ENCODE data around the gene SCN3A.
A peak's percentile ranks its signal among the peaks of the same experiment; 100 is the strongest.

The SCN3A gene

DNA sequence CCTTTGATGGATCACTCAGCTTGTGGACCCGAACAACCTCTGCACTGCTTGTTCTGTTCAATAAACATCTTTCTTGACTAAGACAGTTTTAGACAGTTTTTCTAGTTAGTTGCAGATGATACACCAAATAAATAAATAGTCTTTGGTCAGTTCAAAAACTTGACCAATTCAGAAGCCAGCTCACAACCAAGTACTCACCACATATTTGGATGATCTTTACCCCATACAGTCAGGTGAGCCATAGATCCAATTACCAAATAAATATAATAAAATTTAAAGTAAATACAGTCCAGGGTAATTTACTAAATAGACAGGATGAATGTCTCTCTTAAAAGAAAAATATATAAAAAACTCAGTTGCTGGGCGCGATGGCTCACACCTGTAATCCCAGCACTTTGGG, 18.2 kb downstream of the SCN3A start:
- DNase-seq = no peak

DNA sequence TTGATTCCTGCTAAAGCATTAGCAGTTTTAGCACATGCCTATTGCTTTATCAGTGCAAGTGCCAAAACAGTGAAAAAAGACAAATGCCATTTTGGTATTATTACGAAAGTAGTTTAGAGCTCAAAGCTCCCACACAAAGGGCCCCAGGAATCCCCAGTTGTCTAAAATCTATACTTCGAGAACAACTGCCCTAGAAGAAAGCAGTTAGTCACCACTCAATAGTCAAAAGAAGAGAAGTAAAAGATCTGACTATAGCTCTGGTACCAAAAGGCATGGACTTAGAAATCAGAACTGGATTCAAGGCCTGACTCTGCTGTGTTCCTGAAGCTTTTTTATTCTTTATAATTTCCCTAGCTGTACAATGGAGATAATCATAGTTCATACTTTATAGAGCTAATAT, 21.8 kb downstream of the SCN3A start:
- DNase-seq = no peak

DNA sequence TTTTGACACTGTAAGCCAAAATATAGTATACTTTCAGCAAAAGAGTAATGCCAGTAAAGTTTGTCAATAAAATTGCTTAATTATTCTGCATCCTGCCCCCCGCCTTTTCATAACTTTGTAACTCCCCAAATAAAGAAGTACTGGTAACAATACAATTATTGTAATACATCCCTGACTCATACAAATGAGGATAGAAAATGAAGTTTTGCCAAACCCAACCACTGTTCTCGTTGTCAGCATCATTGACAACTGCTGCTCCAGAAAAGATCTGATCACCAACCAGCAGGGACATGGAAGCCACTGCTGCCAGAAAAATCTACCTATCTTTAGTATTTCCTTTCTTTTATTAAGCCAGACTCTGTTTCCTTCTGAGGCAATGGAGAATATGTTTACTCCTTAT, 27.1 kb downstream of the SCN3A start:
- no peak for DNase-seq

DNA sequence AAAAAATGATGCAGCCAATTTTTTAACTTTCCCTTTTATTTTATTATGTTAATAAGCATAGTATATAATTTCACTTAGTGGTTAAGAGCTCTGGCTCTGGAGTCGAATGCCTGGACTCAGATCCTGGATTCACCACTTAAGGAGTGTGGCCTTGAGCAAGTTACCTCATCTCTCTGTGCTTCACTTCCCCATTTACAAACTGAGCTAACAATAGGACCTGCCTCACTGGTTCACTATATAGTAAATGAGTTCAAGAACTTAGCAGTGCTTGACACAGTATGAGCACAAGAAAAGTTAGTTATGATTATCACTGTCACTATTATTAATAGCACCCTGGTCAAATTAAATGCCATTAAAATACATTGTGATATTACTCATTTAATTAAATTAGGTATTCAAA, 30.6 kb downstream of the SCN3A start:
- DNase-seq = no peak

DNA sequence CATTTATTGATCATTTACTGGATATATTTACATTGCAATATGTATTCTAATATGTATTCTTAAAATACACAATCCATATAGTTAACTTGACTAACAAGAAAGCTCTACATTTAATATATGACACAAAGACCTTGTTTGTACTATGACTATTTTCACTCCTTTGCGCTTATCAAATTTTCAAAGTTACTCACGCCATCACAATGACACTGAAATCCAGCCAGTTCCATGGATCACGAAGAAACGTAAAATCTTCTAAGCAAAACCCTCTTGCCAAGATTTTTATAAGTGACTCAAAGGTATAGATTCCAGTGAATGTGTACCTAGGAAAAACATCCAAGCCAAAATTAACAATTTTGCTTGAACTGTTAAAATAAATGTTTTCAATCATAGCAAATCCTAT, 39.6 kb downstream of the SCN3A start:
- DNase-seq = no peak

DNA sequence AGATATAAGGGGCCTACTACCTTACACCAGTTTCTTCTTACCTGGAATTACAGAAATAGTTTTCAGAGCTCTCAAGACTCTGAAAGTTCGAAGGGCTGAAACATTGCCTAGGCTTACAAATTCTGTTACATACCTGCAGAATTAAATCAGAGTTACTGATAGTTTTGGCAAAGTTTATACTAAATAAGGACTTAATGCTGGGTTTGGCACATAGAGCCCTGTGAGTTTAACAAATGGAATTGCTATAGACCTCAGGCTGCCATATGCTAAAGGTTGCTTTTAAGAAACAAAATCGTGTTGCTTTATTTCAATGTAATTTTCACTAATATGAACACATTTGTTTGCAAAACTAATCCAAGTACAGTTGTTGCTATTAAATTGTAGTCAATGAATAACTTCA, 40.1 kb downstream of the SCN3A start:
- DNase-seq = no peak

DNA sequence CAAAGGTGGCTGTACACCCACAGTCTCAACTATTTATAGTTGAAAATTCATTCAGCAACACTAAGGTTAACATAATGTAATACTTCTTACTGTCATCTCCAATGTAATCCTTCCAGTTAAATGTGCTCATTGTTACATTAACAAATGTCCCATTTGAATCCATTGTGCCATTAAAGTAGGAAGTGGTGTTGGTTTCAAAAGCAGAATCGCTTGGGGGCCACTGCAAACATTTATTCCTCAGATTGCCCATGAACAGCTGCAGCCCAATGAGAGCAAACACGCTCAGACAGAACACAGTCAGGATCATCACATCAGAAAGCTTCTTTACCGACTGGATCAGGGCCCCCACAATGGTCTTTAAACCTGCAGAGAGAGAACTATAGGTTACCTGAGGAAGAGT, 41.4 kb downstream of the SCN3A start:
- DNase-seq = peak; percentile 35

DNA sequence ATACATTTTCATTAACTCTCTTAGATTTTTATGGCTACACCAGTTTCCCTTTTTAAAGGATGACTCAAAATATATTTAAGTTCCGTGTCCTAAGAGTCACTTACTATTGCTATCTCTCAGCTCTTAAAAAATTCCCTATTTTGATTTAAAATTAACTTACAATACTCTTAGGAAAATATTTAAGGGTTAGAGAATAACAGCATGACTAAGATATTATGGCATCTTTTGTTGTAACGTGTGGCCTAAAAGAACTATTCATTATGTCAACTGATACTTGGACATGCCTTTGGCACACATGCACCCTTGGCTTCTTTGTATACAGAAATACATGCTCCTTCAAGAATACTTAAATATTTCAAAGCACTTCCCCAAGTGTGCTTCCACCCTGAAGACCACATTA, 42.3 kb downstream of the SCN3A start:
- DNase-seq = no peak

DNA sequence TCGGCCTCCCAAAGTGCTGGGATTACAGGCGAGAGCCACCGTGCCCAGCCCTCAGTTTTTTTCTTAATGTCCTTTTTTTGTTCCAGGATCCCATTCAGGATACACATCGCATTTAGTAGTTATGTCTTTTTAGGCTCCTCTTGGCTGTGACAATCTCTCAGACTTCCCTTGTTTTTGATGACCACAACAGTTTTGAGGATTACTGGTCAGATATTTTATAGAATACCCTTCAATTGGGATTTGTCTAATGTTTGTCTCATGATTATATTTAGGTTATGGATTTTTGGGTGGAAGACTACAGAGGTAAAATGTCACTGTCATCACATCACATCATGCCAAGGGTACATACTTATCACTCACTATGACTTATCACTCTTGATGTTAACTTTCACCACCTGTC, 46.7 kb downstream of the SCN3A start:
- no peak for DNase-seq

DNA sequence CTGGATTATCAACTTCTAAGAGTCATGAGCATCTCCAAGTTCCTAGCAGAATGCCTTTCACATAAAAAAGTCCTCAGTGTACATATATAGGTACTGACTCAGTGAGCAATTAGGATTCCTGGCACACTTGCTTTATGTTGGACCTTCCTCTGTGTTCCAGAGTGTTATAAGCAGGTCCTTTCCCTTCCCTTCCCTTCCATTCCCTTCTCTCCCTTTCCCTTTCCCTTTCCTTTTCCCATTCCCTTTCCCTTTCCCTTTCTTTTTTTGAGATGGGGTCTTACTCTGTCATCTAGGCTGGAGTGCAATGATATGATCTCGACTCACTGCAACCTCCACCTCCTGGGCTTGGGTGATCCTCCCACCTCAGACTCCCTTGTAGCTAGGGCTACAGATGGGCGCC, 48.7 kb downstream of the SCN3A start:
- no peak for DNase-seq

DNA sequence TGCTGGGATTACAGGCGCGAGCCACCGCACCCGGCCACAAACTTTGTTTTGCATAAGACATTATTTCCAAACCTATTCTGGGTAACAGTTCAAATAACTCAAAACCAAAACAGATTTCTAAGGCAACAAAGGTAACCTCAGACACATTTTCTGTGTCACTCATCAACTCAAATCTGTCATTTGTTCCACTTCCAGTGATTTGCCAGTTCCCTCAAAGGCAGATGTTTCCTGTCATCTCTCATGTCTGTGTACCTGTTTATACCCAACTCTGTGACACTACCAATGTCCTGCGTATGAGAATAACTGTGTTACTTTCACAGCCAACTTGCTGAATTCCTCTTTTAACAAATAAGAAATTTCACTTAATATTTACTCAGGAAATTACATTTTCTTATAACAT, 54.4 kb downstream of the SCN3A start:
- DNase-seq = no peak

DNA sequence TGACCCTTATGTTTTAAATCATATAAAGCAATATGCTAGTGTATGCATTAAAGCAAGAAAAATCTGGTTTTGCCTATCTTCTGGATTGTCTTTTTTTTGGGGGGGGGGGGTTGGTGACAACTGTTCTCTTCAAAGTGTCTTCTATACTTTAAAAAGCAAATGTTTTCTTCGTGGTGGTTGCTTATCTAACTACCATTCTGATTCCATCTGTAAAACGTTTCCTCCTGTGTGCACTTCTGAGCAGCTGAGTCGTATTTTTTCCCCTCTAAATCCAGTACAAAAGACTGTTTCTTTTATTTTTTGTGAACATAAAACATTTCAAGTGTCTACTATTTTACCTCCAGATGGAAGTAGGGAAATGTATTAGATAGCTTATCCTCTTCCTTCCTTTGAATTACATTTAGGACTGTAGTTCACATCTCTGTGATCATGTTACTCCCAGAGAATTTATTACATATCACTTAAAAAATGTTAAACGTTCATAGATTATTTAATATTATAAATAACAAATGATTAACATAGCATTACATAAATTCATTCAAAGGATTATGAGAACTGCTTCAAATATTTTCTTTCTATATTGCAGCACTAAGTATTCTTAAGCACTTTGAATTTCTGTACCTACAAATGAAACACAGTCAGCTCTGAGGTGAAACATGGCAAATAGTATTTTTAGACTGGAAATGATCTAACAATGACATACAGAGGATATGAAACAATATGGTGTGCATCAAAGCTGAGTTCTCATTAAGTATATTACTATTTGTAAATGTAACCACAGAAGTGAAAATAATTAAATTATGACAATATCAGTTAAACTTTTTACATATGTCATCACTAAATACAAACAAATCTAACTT, 56.4 kb downstream of the SCN3A start:
- no peak for DNase-seq

DNA sequence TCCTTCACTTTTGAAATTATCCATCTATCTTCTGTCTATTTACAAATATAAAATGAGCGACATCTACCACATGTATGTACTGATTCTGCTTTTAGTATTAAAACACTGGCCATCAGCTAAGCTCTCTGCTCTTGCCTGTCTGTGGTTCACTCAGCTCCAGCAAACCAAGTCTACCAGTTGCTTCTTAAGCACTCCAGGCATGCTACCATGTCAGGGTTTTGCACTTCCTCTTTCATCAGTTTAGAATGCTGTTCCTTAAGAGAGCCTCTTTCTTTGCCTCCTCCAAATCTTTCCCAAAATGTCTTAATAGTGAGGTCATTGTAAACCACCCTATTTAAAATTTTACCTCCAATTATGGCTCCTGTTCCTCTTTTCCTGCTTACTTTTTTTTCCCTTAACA, 59.5 kb downstream of the SCN3A start:
- DNase-seq = no peak

DNA sequence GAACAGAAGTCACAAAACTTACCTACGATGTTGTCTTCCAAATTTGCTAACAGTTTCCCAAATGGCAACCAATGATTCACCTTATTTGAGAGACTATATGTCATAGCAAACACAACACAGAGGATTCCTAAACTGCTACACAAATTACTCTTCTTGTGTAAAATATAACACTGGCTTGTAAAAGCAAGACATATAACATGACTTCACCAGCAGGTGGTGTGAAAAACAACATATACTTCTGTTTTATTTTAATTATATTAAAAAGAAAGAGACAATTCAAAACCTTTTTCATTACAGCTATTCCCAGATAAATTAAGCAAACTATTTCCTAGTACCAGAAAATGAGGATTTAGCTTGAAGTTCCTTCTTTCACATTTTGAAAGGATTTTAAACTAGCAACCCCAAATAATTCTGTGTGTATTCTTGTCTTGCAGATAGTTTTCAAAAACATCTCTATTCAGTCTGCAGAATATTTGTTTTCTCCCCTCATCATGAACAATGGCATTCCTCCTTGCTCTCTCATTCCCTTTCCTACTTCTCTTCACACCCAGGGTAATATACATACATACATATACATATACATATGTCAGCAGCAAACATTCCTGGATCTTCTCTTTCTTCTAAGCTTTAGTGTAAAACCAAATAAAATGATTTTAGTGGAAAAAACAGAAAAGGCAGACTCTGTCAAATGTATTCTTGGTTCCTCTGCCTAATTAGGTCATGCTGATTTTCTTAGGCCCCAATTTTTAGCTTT, 62.1 kb downstream of the SCN3A start:
- no peak for DNase-seq

DNA sequence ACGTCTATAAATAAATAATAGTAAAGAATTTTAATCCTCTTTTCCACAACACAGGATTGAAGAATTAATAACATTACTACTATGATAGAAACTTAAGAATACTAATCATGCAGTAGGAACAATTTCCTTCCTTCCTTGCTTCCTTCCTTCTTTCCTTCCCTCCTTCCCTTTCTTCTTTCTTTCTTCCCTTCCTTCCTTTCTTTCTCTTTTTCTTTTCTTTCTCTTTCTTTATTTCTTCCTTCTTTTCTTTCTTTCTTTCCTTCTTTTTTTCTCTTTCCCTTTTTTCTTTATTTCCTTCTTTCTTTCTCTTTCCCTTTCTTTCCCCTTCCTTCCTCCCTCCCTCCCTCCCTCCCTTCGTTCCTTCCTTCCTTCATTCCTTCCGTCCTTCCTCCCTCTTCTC, 77.6 kb downstream of the SCN3A start:
- no peak for DNase-seq

DNA sequence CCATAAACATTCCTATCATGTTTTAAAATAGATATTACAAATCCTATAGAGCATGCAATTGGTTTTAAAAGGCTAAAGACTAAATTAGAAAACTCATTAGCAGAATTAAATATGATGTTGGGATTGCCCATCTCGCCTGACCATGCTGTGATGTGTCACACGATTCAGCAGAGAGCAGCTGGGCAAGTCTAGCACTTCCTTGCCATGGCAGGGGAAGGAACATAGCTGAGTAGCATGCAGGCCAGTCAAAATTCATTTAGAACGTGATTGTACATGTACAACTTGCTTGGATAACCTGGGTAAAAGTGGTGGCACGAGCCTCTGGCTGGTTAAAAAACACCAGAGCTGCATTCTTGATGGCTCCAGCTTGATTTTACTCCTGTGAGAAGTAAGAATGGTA, 81.3 kb downstream of the SCN3A start:
- DNase-seq = no peak

DNA sequence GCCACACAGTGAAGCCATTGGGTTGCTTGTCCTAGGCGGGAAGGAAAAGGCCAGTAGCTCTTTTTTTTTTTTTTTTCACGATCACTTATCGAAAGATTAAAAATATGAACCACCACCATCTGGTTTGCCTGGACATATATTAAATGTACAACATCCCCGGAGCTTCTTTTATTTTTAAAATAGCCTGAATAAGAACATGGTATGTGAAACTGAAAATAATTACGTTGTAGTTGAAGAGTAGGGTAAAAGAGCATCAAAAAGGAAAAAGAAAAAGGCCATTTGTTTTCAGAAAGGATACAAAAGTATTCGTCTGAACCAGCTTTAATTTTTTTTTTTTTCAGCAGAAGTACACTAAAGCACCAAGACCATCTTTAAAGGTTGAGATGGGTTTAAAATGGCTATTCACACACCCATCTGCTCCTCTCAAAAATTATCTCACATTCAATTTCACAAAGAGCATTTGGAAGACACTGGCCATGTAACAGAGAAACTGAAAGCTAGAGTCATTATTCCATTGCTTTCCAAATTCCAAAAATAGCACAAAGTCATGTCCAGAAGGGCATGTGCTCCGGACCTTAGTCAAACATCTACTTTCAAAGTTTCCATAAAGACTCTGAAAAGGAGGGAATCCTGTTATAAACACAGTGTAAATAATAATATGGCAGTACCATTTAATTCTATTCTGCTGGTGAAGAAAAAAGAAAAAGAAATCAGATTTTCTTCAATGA, 82.9 kb downstream of the SCN3A start:
- DNase-seq = no peak

DNA sequence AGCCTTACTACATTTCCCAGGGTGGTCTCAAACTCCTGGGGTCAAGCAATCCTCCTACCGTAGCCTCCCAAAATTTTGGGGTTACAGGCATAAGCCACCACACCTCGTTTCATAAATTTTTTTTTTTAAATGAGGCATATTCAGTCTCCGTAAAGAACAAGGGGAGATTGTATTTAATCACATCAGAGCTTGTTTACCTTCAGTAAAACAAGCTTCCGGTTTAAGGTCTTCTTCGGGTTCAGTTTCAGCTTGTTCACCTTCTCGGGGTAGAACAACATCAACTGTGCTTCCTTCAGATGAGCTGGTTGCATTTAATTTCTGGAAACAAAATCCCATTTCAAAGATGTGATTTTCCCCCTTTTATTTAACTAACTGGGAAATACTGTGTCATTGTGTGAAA, 88.6 kb downstream of the SCN3A start:
- no peak for DNase-seq

DNA sequence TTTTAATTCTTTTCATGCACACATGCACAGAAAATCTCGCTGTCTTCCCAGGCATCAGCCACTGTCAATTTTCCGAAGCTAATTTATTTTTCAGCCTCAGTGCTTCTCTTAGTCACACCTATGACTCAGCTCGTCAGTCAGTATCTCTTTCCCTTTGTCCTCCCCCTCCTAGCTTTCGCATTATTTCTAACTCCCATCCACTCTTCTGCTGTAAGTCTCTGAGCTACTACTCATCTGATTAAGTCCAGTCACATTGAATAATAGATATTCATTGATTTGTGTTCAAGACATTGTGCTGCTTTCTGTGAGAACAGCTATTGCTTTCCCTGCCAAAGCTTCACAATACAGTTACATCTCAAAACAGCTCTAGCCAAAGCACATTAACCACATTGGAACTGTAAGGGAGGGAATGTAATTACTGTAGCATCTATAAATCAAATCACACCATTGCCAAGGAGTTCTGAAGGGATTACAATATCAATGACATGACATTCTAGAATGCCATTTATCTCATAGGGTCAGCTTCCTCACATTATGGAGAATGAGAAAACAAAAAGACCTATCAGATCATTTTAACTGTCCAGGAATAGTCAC, 89.4 kb downstream of the SCN3A start:
- no peak for DNase-seq

DNA sequence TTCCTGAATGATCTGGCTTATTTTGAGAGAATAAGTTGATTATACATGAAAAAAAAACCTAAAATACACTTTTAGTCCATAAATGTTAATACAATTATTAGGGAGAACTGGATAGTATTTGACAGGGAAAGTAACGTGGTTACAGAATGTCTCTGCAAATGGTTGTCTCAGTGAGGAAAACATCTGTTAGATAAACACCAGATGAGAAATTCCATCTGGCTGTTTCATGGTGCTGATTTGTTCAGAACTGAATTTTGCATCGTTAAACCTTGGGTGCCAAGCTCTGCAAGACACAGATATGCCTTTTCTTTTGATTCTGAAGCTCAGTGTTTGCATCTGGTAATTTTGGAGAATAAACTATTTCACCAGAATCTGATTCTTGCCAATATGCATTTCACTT, 90.4 kb downstream of the SCN3A start:
- no peak for DNase-seq

DNA sequence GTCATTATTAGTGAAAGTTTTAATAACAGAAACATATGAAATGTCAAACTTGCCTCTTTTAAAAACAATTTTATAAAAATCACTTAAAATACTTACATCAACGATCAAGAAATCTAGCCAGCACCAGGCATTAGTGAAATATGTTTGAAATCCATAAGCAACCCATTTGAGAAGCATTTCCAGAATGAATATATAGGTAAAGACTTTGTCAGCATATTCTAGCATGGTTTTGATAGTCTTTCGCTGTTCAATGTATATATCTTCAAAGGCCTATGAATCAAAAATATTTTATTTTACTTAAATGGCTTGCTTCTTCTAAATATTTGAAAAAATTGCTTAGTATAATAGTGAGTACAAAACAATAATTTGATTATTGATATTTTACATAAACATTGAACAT, 91.1 kb downstream of the SCN3A start:
- no peak for DNase-seq

DNA sequence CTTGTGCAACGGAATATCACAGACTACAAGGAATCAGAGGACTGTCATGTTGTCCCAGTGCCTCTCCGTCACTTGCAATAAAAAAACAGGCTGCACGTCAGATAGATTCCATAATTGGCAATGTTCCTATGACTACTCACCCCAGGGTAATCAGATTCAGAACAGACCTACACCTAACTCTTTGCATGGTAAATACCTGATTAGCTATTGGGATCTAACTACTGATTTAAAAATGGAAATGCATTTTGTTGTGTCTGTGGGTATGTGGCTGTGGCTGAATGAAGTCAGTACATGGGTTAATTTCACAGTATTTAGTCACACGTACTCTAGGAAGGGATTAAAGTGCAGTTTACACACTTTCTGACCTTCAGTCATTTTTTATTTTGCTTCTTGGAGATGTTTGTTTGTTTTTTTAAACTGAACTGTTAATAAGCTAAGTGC, 91.7 kb downstream of the SCN3A start:
- DNase-seq = no peak

DNA sequence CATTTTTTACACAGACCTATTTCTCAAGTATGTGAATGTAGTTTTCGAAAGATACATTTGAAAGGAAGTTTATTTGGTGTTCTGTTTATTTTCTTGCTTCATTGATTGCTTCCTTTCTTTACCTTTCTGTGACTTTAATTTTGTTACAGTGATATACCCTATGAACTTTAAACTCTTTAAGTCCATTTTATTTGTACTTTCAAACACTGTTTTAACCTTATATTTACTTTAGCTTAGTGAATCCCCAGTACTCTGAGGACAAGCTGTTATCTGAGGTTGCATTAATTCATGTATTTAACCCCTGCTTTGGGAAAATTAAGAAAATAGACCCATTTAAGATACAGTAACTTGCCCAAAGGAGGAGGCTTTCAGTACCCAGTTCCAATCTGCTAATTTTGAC, 93.5 kb downstream of the SCN3A start:
- DNase-seq = no peak
